Measurements from ENCODE around the gene TSPAN5. TPM values are rescaled to one million over a fixed set of nuclear protein-coding genes. Genes with fewer than 3 reads are reported as not detected.

The TSPAN5 gene
- total RNA-seq, 1 donor from 2014 or later, result 14.7 TPM

- H3K4me3 Mint-ChIP-seq, result no peak overlapping the region
- H3K27me3 Mint-ChIP-seq (ENCODE audit: low read depth), result no peaks in the 10 kb centered on the region
- no peak for DNase-seq (ENCODE audit: low spot score in 2 of 2, unreplicated experiment in 2 of 2)
- no peaks in the 10 kb centered on the region for H3K9me3 Mint-ChIP-seq
- H3K36me3 Mint-ChIP-seq, result no peaks in the 10 kb centered on the region
- H3K27ac Mint-ChIP-seq, result no peak overlapping the region
- H3K4me1 Mint-ChIP-seq, result peaks cover 17% of the 10 kb centered on the region
- TF ChIP-seq CTCF (IDR thresholded peaks at IDR 0.05; ENCODE audit: unreplicated experiment), result no peak
Measured at GRCh38 chr4:98624642-98625041, 33.8 kb downstream of the TSPAN5 start.

DNA sequence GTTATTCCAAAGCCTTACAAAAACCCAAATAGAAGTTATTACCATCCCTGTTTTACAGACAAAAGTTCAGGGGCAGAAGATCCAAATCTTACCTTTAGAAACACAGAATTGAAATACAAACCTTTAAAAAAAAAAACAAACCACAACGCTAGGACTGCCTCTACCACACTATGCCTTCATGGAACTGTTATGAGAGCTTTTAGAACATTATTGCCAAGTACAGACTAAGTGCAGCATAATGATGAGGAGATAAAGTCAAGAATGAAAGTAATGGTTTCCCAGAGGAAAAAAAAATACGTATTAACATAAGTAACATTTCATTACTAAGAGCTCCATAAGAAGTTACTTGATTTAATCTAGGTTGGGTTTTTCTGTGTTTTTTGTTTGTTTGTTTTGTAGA, 34.3 kb downstream of the TSPAN5 start:
- Mint-ChIP-seq H3K4me1 (peaks cover 17% of the 10 kb centered on the region), H3K36me3 (no peaks in the 10 kb centered on the region), H3K27ac (no peak overlapping the region), H3K9me3 (no peaks in the 10 kb centered on the region), H3K27me3 (ENCODE audit: low read depth) (no peaks in the 10 kb centered on the region), H3K4me3 (no peak overlapping the region)
- DNase-seq (ENCODE audit: low spot score in 2 of 2, unreplicated experiment in 2 of 2), result no peak
- TF ChIP-seq CTCF (IDR thresholded peaks at IDR 0.05; ENCODE audit: unreplicated experiment), result no peak

DNA sequence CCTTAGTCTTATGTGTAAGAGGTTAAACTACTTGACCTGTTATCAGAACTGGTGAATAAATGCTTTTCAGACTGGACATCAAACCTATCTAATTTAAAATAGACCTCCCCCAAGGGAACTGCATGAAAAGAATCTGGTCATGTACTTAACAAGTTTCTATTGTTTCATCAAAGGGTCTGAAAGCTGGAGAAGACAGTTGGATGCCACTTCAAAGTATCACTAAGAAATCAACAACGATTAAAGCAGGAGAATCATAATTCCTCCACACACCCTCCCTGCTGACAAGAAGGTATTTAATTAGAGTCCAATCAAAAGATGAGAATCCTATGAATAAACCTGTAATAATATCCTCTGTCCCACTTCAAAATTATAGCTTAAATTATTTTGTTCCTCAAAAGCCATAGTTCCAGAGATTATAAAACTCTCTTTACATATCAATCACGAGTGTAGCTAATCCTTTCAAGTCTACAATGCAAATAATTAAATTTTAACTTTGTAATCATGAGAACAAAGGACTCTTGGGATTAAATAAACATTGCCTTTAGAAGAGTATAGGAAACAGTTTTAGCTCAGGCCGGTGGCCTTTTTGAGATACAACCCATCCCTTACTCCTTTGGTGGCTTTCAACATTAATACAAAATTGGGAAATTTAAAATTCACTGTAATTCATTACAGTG, 35.1 kb downstream of the TSPAN5 start:
- H3K4me1 Mint-ChIP-seq, result peaks cover 17% of the 10 kb centered on the region
- H3K27ac Mint-ChIP-seq, result no peak overlapping the region
- no peak for TF ChIP-seq CTCF (IDR thresholded peaks at IDR 0.05; ENCODE audit: unreplicated experiment)

GRCh38 chr4:98620087-98620784, 38.2 kb downstream of the TSPAN5 start:
- no peak overlapping the region for H3K4me3 Mint-ChIP-seq
- no peak overlapping the region for H3K27ac Mint-ChIP-seq
- no peaks in the 10 kb centered on the region for H3K4me1 Mint-ChIP-seq

More for the DNA sequence above, 35.1 kb downstream of the TSPAN5 start:
- no peaks in the 10 kb centered on the region for H3K36me3 Mint-ChIP-seq
- no peaks in the 10 kb centered on the region for H3K27me3 Mint-ChIP-seq (ENCODE audit: low read depth)
- no peaks in the 10 kb centered on the region for H3K9me3 Mint-ChIP-seq
- no peak overlapping the region for H3K4me3 Mint-ChIP-seq
- no peak for DNase-seq (ENCODE audit: low spot score in 2 of 2, unreplicated experiment in 2 of 2)

GRCh38 chr4:98619180-98619579, 39.2 kb downstream of the TSPAN5 start:
- no peak for DNase-seq (ENCODE audit: low spot score in 2 of 2, unreplicated experiment in 2 of 2)
- Mint-ChIP-seq H3K36me3 (no peaks in the 10 kb centered on the region), H3K27ac (no peak overlapping the region), H3K27me3 (ENCODE audit: low read depth) (no peaks in the 10 kb centered on the region), H3K4me3 (no peak overlapping the region), H3K4me1 (peaks cover under 1% of the 10 kb centered on the region), H3K9me3 (no peaks in the 10 kb centered on the region)
- TF ChIP-seq CTCF (IDR thresholded peaks at IDR 0.05; ENCODE audit: unreplicated experiment), result no peak

More at GRCh38 chr4:98620087-98620784, 38.2 kb downstream of the TSPAN5 start:
- no peak for TF ChIP-seq CTCF (IDR thresholded peaks at IDR 0.05; ENCODE audit: unreplicated experiment)
- Mint-ChIP-seq H3K36me3 (no peaks in the 10 kb centered on the region), H3K9me3 (no peaks in the 10 kb centered on the region), H3K27me3 (ENCODE audit: low read depth) (no peaks in the 10 kb centered on the region)
- DNase-seq (ENCODE audit: low spot score in 2 of 2, unreplicated experiment in 2 of 2), result no peak

All from mesothelial cell of epicardium (in vitro differentiated cells).